ENCODE results near the gene DCANP1.

The DCANP1 gene

GRCh38 chr5:135490245-135491037 is 43.3 kb upstream of the DCANP1 start:
- TF ChIP-seq CTCF (IDR thresholded peaks at IDR 0.05; ENCODE audit: borderline replicate concordance, insufficient read depth, low read depth, low read length) = no peak
- no peak overlapping the region for H3K4me3 ChIP-seq (ENCODE audit: low read depth, low read length)

- TF ChIP-seq CTCF (IDR thresholded peaks at IDR 0.05; ENCODE audit: borderline replicate concordance, insufficient read depth, low read depth, low read length) = no peak
- no peak overlapping the region for H3K4me3 ChIP-seq (ENCODE audit: low read depth, low read length)
Observed at GRCh38 chr5:135489466-135490244, 42.5 kb upstream of the DCANP1 start.

GRCh38 chr5:135488727-135489465 is 41.7 kb upstream of the DCANP1 start:
- no peak overlapping the region for H3K4me3 ChIP-seq (ENCODE audit: low read depth, low read length)

GRCh38 chr5:135487839-135488514 is 40.8 kb upstream of the DCANP1 start:
- TF ChIP-seq CTCF (IDR thresholded peaks at IDR 0.05; ENCODE audit: borderline replicate concordance, insufficient read depth, low read depth, low read length) = no peak
- no peak overlapping the region for H3K4me3 ChIP-seq (ENCODE audit: low read depth, low read length)

More at GRCh38 chr5:135488727-135489465, 41.7 kb upstream of the DCANP1 start:
- no peak for TF ChIP-seq CTCF (IDR thresholded peaks at IDR 0.05; ENCODE audit: borderline replicate concordance, insufficient read depth, low read depth, low read length)

- TF ChIP-seq CTCF (IDR thresholded peaks at IDR 0.05; ENCODE audit: borderline replicate concordance, insufficient read depth, low read depth, low read length) = no peak
- no peak overlapping the region for H3K4me3 ChIP-seq (ENCODE audit: low read depth, low read length)
Observed at GRCh38 chr5:135487037-135487395, 39.9 kb upstream of the DCANP1 start.

GRCh38 chr5:135486131-135487036 is 39.2 kb upstream of the DCANP1 start:
- no peak overlapping the region for H3K4me3 ChIP-seq (ENCODE audit: low read depth, low read length)

More at GRCh38 chr5:135486131-135487036, 39.2 kb upstream of the DCANP1 start:
- TF ChIP-seq CTCF (IDR thresholded peaks at IDR 0.05; ENCODE audit: borderline replicate concordance, insufficient read depth, low read depth, low read length) = no peak

Data from GM12875 (cell line).